ENCODE results near the gene SAFB.
A peak's percentile ranks its signal among the peaks of the same experiment; 100 is the strongest.
"Not testable (repeated sequence)": the region's sequence is repeated elsewhere in the genome, so short reads cannot be mapped to it uniquely, and the experiment has no call there.

SAFB gene

GRCh38 chr19:5684694-5685430 is 62.0 kb downstream of the SAFB start:
- no peak for DNase-seq (ENCODE audit: low read depth, low spot score)

GRCh38 chr19:5686326-5686646 is 63.4 kb downstream of the SAFB start:
- DNase-seq (ENCODE audit: low read depth, low spot score): no peak

GRCh38 chr19:5686647-5687359 is 63.9 kb downstream of the SAFB start:
- DNase-seq (ENCODE audit: low read depth, low spot score): peak; percentile 99

- no peak for DNase-seq (ENCODE audit: low read depth, low spot score)
Measured at GRCh38 chr19:5687360-5688198, 64.7 kb downstream of the SAFB start.

- DNase-seq (ENCODE audit: low read depth, low spot score): not testable (repeated sequence)
Measured at GRCh38 chr19:5688262-5688881, 65.5 kb downstream of the SAFB start.

- DNase-seq (ENCODE audit: low read depth, low spot score): peak; percentile 96
Measured at GRCh38 chr19:5690125-5690954, 67.5 kb downstream of the SAFB start, which contains the start of gene RPL36. TSS of gene RPL36 (plus strand) at chr19:5690295. CDS start at chr19:5690508, 213 bp downstream.

GRCh38 chr19:5690955-5691821 is 68.3 kb downstream of the SAFB start:
- DNase-seq (ENCODE audit: low read depth, low spot score): no peak

GRCh38 chr19:5691822-5692722 is 69.2 kb downstream of the SAFB start:
- no peak for DNase-seq (ENCODE audit: low read depth, low spot score)

GRCh38 chr19:5692723-5693194 is 69.9 kb downstream of the SAFB start:
- no peak for DNase-seq (ENCODE audit: low read depth, low spot score)

GRCh38 chr19:5693195-5694166 is 70.6 kb downstream of the SAFB start:
- no peak for DNase-seq (ENCODE audit: low read depth, low spot score)

- no peak for DNase-seq (ENCODE audit: low read depth, low spot score)
Measured at GRCh38 chr19:5694167-5694955, 71.5 kb downstream of the SAFB start.

- no peak for DNase-seq (ENCODE audit: low read depth, low spot score)
Measured at GRCh38 chr19:5694956-5695648, 72.2 kb downstream of the SAFB start.

- DNase-seq (ENCODE audit: low read depth, low spot score): no peak
Measured at GRCh38 chr19:5695649-5696195, 72.8 kb downstream of the SAFB start.

- no peak for DNase-seq (ENCODE audit: low read depth, low spot score)
Measured at GRCh38 chr19:5696196-5697021, 73.5 kb downstream of the SAFB start.
